HepG2 (cell line): ENCODE results near the gene CLTA.

ENCODE experiments used
- BHLHE40 ChIP-seq: IDR thresholded peaks from 2 replicates; pipeline ENCODE4 v1.6.1; 2011; ENCODE audit warnings: low read length, improper control_type of control experiment
- CBX2 ChIP-seq, 2 experiments: fragments of 200-600 bp in 1 of 2; sonication (generic); formaldehyde crosslinking in 1 of 2; IDR thresholded peaks; 2 replicates each; pipeline versions ENCODE4 v1.7.0 to v1.8.1; 2018 to 2022; ENCODE audit warnings: low read depth in 2 of 2, low read length in 1 of 2, mild to moderate bottlenecking in 1 of 2, missing genetic modification reagents in 1 of 2
- CEBPB ChIP-seq: IDR thresholded peaks from 2 replicates; pipeline ENCODE4 v1.6.1; 2011; ENCODE audit warnings: low read depth, low read length, improper control_type of control experiment, borderline replicate concordance
- CHD2 ChIP-seq: IDR thresholded peaks from 2 replicates; pipeline ENCODE4 v1.6.1; 2011; ENCODE audit warnings: low read depth, low read length, improper control_type of control experiment
- EZH2 ChIP-seq: conservative IDR thresholded peaks from 2 replicates; pipeline ENCODE4 v1.6.1; 2012; ENCODE audit warnings: mild to moderate bottlenecking, low read depth, low read length, moderate library complexity
- IRF2 ChIP-seq: IDR thresholded peaks from 2 replicates; pipeline ENCODE4 v1.6.1; 2018; ENCODE audit warnings: missing genetic modification reagents, missing compliant biosample characterization
- POLR2A ChIP-seq, 2 experiments: IDR thresholded peaks; 2 replicates each; pipeline ENCODE4 v1.6.1; 2011; ENCODE audit warnings: low read depth in 2 of 2, low read length in 2 of 2, mild to moderate bottlenecking in 1 of 2, moderate library complexity in 1 of 2; ENCODE audit not compliant: insufficient read depth in 1 of 2
- PRDM10 ChIP-seq: sonication (generic); formaldehyde crosslinking; IDR thresholded peaks from 2 replicates; pipeline ENCODE4 v1.4.0; 2020; ENCODE audit warnings: low read depth, missing genetic modification reagents
- ZBED4 ChIP-seq: sonication (generic); formaldehyde crosslinking; IDR thresholded peaks from 2 replicates; pipeline ENCODE4 v1.4.0; 2020; ENCODE audit warnings: missing genetic modification reagents, borderline replicate concordance
- TF ChIP-seq, protein P1 (sequence below): IDR thresholded peaks from 2 replicates; pipeline ENCODE4 v1.6.1; 2012; ENCODE audit warnings: low read depth, low read length, improper control_type of control experiment
- TF ChIP-seq, protein P2 (sequence below): sonication (generic); formaldehyde crosslinking; IDR thresholded peaks from 2 replicates; pipeline ENCODE4 v1.5.0; 2020; ENCODE audit warnings: mild to moderate bottlenecking, missing genetic modification reagents, moderate library complexity
- TF ChIP-seq, protein P3 (sequence below): sonication (generic); formaldehyde crosslinking; IDR thresholded peaks from 2 replicates; pipeline ENCODE4 v1.4.0; 2020; ENCODE audit warnings: missing genetic modification reagents, borderline replicate concordance

- no peak for TF ChIP-seq IRF2 (CRISPR knock-in tag)
- TF ChIP-seq, protein P1, sequence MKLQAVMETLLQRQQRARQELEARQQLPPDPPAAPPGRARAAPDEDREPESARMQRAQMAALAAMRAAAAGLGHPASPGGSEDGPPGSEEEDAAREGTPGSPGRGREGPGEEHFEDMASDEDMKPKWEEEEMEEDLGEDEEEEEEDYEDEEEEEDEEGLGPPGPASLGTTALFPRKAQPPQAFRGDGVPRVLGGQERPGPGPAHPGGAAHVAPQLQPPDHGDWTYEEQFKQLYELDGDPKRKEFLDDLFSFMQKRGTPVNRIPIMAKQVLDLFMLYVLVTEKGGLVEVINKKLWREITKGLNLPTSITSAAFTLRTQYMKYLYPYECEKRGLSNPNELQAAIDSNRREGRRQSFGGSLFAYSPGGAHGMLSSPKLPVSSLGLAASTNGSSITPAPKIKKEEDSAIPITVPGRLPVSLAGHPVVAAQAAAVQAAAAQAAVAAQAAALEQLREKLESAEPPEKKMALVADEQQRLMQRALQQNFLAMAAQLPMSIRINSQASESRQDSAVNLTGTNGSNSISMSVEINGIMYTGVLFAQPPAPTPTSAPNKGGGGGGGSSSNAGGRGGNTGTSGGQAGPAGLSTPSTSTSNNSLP = no peak
- no peak for TF ChIP-seq POLR2A (IDR thresholded peaks at IDR 0.05; ENCODE audit: insufficient read depth in 1 of 2, low read depth in 2 of 2, low read length in 2 of 2)
- TF ChIP-seq CEBPB = no peak
- no peak for TF ChIP-seq BHLHE40
- no peak for TF ChIP-seq CBX2 (IDR thresholded peaks at IDR 0.05; ENCODE audit: low read depth, low read length)
- TF ChIP-seq CBX2 (CRISPR knock-in tag; IDR thresholded peaks at IDR 0.05; ENCODE audit: low read depth) = no peak
- TF ChIP-seq EZH2 = no peak
- TF ChIP-seq, protein P2, sequence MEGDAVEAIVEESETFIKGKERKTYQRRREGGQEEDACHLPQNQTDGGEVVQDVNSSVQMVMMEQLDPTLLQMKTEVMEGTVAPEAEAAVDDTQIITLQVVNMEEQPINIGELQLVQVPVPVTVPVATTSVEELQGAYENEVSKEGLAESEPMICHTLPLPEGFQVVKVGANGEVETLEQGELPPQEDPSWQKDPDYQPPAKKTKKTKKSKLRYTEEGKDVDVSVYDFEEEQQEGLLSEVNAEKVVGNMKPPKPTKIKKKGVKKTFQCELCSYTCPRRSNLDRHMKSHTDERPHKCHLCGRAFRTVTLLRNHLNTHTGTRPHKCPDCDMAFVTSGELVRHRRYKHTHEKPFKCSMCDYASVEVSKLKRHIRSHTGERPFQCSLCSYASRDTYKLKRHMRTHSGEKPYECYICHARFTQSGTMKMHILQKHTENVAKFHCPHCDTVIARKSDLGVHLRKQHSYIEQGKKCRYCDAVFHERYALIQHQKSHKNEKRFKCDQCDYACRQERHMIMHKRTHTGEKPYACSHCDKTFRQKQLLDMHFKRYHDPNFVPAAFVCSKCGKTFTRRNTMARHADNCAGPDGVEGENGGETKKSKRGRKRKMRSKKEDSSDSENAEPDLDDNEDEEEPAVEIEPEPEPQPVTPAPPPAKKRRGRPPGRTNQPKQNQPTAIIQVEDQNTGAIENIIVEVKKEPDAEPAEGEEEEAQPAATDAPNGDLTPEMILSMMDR (CRISPR knock-in tag) = no peak
- TF ChIP-seq, protein P3, sequence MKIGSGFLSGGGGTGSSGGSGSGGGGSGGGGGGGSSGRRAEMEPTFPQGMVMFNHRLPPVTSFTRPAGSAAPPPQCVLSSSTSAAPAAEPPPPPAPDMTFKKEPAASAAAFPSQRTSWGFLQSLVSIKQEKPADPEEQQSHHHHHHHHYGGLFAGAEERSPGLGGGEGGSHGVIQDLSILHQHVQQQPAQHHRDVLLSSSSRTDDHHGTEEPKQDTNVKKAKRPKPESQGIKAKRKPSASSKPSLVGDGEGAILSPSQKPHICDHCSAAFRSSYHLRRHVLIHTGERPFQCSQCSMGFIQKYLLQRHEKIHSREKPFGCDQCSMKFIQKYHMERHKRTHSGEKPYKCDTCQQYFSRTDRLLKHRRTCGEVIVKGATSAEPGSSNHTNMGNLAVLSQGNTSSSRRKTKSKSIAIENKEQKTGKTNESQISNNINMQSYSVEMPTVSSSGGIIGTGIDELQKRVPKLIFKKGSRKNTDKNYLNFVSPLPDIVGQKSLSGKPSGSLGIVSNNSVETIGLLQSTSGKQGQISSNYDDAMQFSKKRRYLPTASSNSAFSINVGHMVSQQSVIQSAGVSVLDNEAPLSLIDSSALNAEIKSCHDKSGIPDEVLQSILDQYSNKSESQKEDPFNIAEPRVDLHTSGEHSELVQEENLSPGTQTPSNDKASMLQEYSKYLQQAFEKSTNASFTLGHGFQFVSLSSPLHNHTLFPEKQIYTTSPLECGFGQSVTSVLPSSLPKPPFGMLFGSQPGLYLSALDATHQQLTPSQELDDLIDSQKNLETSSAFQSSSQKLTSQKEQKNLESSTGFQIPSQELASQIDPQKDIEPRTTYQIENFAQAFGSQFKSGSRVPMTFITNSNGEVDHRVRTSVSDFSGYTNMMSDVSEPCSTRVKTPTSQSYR (CRISPR knock-in tag) = no peak
- no peak for TF ChIP-seq ZBED4 (CRISPR knock-in tag)
- no peak for TF ChIP-seq PRDM10 (CRISPR knock-in tag)
- TF ChIP-seq CHD2 = no peak
Measured at GRCh38 chr9:36165826-36166167, 24.9 kb upstream of the CLTA start.
